GM10266 (cell line): Measurements from ENCODE around the gene FASTK.

Source experiments
- DNase-seq: peaks from one replicate; pipeline ENCODE4 v3.0.0; 2012; ENCODE audit errors: extremely low spot score
- CTCF ChIP-seq: IDR thresholded peaks from 2 replicates; pipeline ENCODE4 v1.5.1; 2012; ENCODE audit warnings: mild to moderate bottlenecking, low read depth; ENCODE audit not compliant: control insufficient read depth, insufficient read depth; ENCODE audit errors: missing control alignments

Gene FASTK

GRCh38 chr7:151110941-151111645 lies 30.5 kb upstream of the FASTK start:
- DNase-seq, result peak; percentile 92
- peak; percentile 95 for TF ChIP-seq CTCF

DNA sequence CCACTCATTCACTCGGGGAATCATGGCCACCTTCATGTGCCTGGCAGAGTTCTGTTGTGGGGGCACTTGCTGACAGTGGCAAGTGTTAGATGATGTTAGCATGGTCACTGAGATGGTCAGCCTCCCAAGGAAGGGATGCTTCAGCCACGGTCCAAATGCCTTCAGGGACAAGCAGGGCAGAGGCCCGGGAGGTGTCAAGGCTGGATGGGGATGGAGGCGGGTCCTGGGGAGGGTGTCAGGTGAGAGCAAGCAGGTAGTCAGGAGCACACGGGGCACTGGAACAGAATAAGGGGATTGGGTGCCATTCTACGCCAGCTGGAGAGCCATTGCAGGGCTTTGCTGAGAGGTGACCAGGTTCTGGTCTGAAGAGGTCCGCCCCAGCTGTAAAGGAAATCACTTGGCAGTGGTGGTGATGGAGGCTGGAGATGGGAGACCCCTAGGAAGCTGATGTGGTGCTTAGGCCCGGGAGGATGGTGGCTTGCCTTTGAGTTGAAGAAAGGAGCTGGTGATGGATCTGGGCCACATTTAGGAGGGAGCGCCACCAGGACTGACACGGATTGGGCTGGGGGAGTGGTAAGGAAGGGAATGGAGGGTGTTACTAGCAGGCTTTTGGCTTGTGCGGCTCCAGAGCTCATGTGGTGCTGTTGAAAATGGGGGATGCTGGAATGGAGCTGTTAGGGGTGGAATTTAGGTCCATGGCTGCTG lies 29.8 kb upstream of the FASTK start:
- no peak for DNase-seq
- TF ChIP-seq CTCF, result no peak

GRCh38 chr7:151109094-151110048 lies 28.8 kb upstream of the FASTK start:
- TF ChIP-seq CTCF, result no peak
- DNase-seq, result no peak

DNA sequence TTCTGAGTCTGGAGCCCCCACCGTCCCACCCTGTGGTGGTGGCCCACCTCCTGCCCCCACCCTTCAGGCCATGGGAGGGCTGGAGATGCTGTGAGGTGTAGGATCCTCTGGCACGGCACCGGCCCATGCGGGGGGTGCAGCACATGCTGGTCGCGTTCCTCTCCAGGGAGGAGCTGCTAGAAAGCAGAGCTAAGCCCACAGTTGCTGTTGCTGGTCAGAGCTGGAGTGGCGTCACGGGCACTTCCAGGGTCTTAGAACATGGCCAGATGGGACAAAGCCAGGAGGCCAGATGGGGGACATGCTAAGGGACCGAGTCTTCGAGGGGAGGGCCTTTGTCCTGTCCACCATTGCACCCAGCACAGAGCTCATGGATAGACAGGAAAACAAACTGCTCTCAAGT lies 27.3 kb upstream of the FASTK start:
- DNase-seq, result no peak
- no peak for TF ChIP-seq CTCF

DNA sequence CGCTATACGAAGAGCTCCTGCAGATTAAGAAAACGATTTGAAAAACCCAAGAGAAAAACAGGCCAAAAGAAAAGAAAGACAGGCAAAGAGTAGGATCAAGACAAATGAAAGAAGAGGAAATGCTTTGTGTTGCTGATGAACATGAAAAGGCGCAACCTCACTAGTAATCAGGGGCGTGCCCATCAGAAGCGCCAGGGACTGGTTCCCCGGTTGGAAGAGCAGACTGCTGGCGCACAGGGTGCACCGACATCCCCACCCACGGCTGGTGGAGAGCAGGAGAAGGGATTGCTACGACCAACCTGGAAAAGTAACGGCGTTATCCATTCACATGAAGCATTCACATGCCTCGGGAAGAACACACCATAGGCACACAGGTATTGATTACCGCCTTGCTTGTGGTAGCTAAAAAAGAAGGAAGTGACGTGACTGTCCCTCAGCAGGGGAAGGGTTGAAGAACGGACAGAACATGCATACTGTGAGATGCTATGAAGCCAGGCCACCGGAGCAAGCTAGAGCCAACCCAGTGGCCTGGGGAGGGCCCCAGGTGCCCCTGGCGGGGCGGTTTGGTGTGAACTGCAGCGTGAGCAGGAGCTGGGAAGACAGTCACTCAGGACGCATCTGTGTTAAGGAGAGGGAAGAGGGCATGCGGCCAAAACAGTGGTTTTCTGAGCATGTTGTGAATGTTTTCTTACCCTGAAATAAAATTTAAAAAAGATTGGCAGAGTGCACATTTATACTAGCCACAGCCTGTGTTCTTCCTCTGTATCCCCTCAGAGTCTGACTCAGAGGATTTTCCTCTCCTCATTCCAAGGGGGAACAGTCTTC lies 24.0 kb upstream of the FASTK start:
- TF ChIP-seq CTCF, result no peak
- no peak for DNase-seq

- TF ChIP-seq CTCF, result no peak
- no peak for DNase-seq
These were observed 23.4 kb upstream of the FASTK start for GRCh38 chr7:151103973-151104372.
